GM21515 (cell line): ENCODE measurements around the gene LDB2.

ENCODE experiments used
- ATAC-seq: cut with Tn5 transposase; IDR thresholded peaks from one replicate; pipeline ENCODE4 v1.9.1; 2021; ENCODE audit not compliant: unreplicated experiment

LDB2 gene

GRCh38 chr4:16809064-16809463 lies 89.4 kb downstream of the LDB2 start:
- ATAC-seq = no peak

- ATAC-seq = no peak
Measured at GRCh38 chr4:16807355-16807754, 91.1 kb downstream of the LDB2 start.

- ATAC-seq = no peak
Measured at GRCh38 chr4:16804581-16804980, 93.9 kb downstream of the LDB2 start.

- no peak for ATAC-seq
Measured at GRCh38 chr4:16802044-16802443, 96.4 kb downstream of the LDB2 start.

GRCh38 chr4:16801356-16801755 lies 97.1 kb downstream of the LDB2 start:
- ATAC-seq = no peak

- ATAC-seq = no peak
Measured at GRCh38 chr4:16794816-16795445, 103.5 kb downstream of the LDB2 start.

GRCh38 chr4:16791460-16791859 lies 107.0 kb downstream of the LDB2 start:
- ATAC-seq = no peak

- ATAC-seq = no peak
Measured at GRCh38 chr4:16790508-16790907, 107.9 kb downstream of the LDB2 start.

GRCh38 chr4:16788868-16789267 lies 109.6 kb downstream of the LDB2 start:
- no peak for ATAC-seq

- ATAC-seq = no peak
Measured at GRCh38 chr4:16785793-16786527, 112.5 kb downstream of the LDB2 start.

- no peak for ATAC-seq
Measured at GRCh38 chr4:16783119-16783518, 115.3 kb downstream of the LDB2 start.

GRCh38 chr4:16779028-16779675 lies 119.3 kb downstream of the LDB2 start:
- no peak for ATAC-seq

GRCh38 chr4:16777726-16778125 lies 120.7 kb downstream of the LDB2 start:
- no peak for ATAC-seq

GRCh38 chr4:16775411-16776154 lies 122.9 kb downstream of the LDB2 start:
- no peak for ATAC-seq

- ATAC-seq = no peak
Measured at GRCh38 chr4:16772366-16772850, 126.0 kb downstream of the LDB2 start.

GRCh38 chr4:16770710-16771285 lies 127.6 kb downstream of the LDB2 start:
- ATAC-seq = no peak

GRCh38 chr4:16767861-16768260 lies 130.6 kb downstream of the LDB2 start:
- ATAC-seq = no peak

GRCh38 chr4:16767251-16767650 lies 131.2 kb downstream of the LDB2 start:
- ATAC-seq = no peak

GRCh38 chr4:16765546-16765945 lies 132.9 kb downstream of the LDB2 start:
- ATAC-seq = no peak

GRCh38 chr4:16764622-16765021 lies 133.8 kb downstream of the LDB2 start:
- ATAC-seq = no peak
